NT2/D1 (cell line): ENCODE data around the gene AUH.

ENCODE experiments used
- DNase-seq: peaks from one replicate; pipeline ENCODE4 v3.0.0-alpha.2; 2011; ENCODE audit warnings: low read depth, low spot score
- H3K27me3 ChIP-seq: 2 replicates; pipeline ENCODE4 v1.6.0; 2011; ENCODE audit warnings: mild to moderate bottlenecking; ENCODE audit not compliant: insufficient read length, insufficient read depth
- H3K36me3 ChIP-seq: 2 replicates; pipeline ENCODE4 v1.6.1; 2011; ENCODE audit warnings: mild to moderate bottlenecking, low read length, mixed read lengths; ENCODE audit not compliant: insufficient read depth, insufficient read length
- H3K4me1 ChIP-seq: 2 replicates; pipeline ENCODE4 v1.5.1; 2011; ENCODE audit not compliant: insufficient read depth, insufficient read length
- H3K4me3 ChIP-seq: 2 replicates; pipeline ENCODE4 v1.5.1; 2011; ENCODE audit warnings: low read depth; ENCODE audit not compliant: insufficient read length
- H3K9ac ChIP-seq: 2 replicates; pipeline ENCODE4 v1.6.0; 2011; ENCODE audit warnings: low read depth; ENCODE audit not compliant: insufficient read length
- H3K9me3 ChIP-seq: 2 replicates; pipeline ENCODE4 v1.5.1; 2011; ENCODE audit warnings: mild to moderate bottlenecking, low read length; ENCODE audit not compliant: insufficient read depth
- SUZ12 ChIP-seq: IDR thresholded peaks from 2 replicates; pipeline ENCODE4 v1.6.1; 2011; ENCODE audit not compliant: insufficient read length, insufficient read depth; ENCODE audit errors: extremely low read depth
- YY1 ChIP-seq: IDR thresholded peaks from 2 replicates; pipeline ENCODE4 v1.6.1; 2011; ENCODE audit not compliant: insufficient read length, insufficient read depth
- ZNF274 ChIP-seq: IDR thresholded peaks from 2 replicates; pipeline ENCODE4 v1.6.1; 2011; ENCODE audit warnings: mild to moderate bottlenecking, low read depth, low read length

Gene AUH

GRCh38 chr9:91361291-91362050 is at the start of gene AUH:
Gene AUH, minus strand, starts transcription at chr9:91361918. Its CDS starts 29 bp downstream, at chr9:91361889.
- no peak for TF ChIP-seq SUZ12
- peak; percentile 73 for TF ChIP-seq YY1
- peaks cover 11% of the 10 kb centered on the region for H3K36me3 ChIP-seq
- DNase-seq, result peak; percentile 72
- peak within 1 kb of the TSS; percentile 96 for H3K4me3 ChIP-seq
- H3K9me3 ChIP-seq, result peaks cover 24% of the 10 kb centered on the region
- peaks cover 5% of the 10 kb centered on the region for H3K4me1 ChIP-seq
- H3K9ac ChIP-seq, result peak within 1 kb of the TSS; percentile 94
- H3K27me3 ChIP-seq, result no peaks in the 10 kb centered on the region

GRCh38 chr9:91411096-91411771 is 49.5 kb upstream of the AUH start:
- Histone ChIP-seq H3K4me3 (no peak overlapping the region), H3K9ac (no peak overlapping the region), H3K36me3 (peaks cover 20% of the 10 kb centered on the region), H3K27me3 (no peaks in the 10 kb centered on the region), H3K9me3 (no peaks in the 10 kb centered on the region), H3K4me1 (no peaks in the 10 kb centered on the region)
- TF ChIP-seq YY1 (no peak), SUZ12 (no peak), ZNF274 (no peak)
- DNase-seq, result no peak

GRCh38 chr9:91410161-91410560 is 48.4 kb upstream of the AUH start:
- no peak overlapping the region for H3K9ac ChIP-seq
- DNase-seq, result no peak
- peaks cover 20% of the 10 kb centered on the region for H3K36me3 ChIP-seq
- no peaks in the 10 kb centered on the region for H3K4me1 ChIP-seq
- H3K9me3 ChIP-seq, result no peaks in the 10 kb centered on the region
- no peaks in the 10 kb centered on the region for H3K27me3 ChIP-seq
- TF ChIP-seq YY1 (no peak), SUZ12 (no peak), ZNF274 (no peak)
- no peak overlapping the region for H3K4me3 ChIP-seq

GRCh38 chr9:91408475-91408874 is 46.8 kb upstream of the AUH start:
- Histone ChIP-seq H3K9me3 (no peaks in the 10 kb centered on the region), H3K36me3 (peaks cover 20% of the 10 kb centered on the region), H3K27me3 (no peaks in the 10 kb centered on the region), H3K9ac (no peak overlapping the region), H3K4me3 (no peak overlapping the region), H3K4me1 (no peaks in the 10 kb centered on the region)
- no peak for DNase-seq
- no peak for TF ChIP-seq SUZ12
- no peak for TF ChIP-seq ZNF274
- no peak for TF ChIP-seq YY1

- H3K9me3 ChIP-seq, result no peaks in the 10 kb centered on the region
- DNase-seq, result no peak
- no peaks in the 10 kb centered on the region for H3K27me3 ChIP-seq
- H3K36me3 ChIP-seq, result peaks cover 20% of the 10 kb centered on the region
- TF ChIP-seq YY1, result no peak
- TF ChIP-seq SUZ12, result no peak
- no peak for TF ChIP-seq ZNF274
- no peak overlapping the region for H3K9ac ChIP-seq
- no peak overlapping the region for H3K4me3 ChIP-seq
- H3K4me1 ChIP-seq, result no peaks in the 10 kb centered on the region
Measured at GRCh38 chr9:91407580-91408318, 46.0 kb upstream of the AUH start.

GRCh38 chr9:91405343-91406077 is 43.8 kb upstream of the AUH start:
- Histone ChIP-seq H3K4me1 (no peaks in the 10 kb centered on the region), H3K9me3 (no peaks in the 10 kb centered on the region), H3K36me3 (peaks cover 16% of the 10 kb centered on the region), H3K4me3 (no peak overlapping the region), H3K27me3 (no peaks in the 10 kb centered on the region), H3K9ac (no peak overlapping the region)
- no peak for TF ChIP-seq YY1
- TF ChIP-seq ZNF274, result no peak
- no peak for TF ChIP-seq SUZ12
- DNase-seq, result no peak
